Measurements from ENCODE around the gene WIPF1. TPM values are rescaled to one million over a fixed set of nuclear protein-coding genes. Genes with fewer than 3 reads are reported as not detected.

Gene WIPF1
- total and polyA plus RNA-seq, 2 donors (not counting 3 experiments of a cell fraction or from before 2014, with no cell fraction given), result 15.3 to 42.0 TPM

GRCh38 chr2:174610243-174610995 is 12.8 kb upstream of the WIPF1 start:
- H3K4me1 ChIP-seq (ENCODE audit: control insufficient read depth, extremely low read depth, insufficient read depth, low read length), result no peaks in the 10 kb centered on the region
- H3K9me3 ChIP-seq (replicated peaks; ENCODE audit: control insufficient read depth, insufficient read depth, low read length), result no peaks in the 10 kb centered on the region
- intact Hi-C loops (cut with micrococcal nuclease) (no loop called here), dilution Hi-C loops (cut with MboI; ENCODE audit: extremely low pct_ligation_motif_present, low sequenced_read_pairs) (no loop called here)
- BruUV-seq (replicated peaks), result no TSS peak
- H3K4me2 ChIP-seq (ENCODE audit: insufficient read depth, low read length), result no peak overlapping the region
- no peaks in the 10 kb centered on the region for H3K79me2 ChIP-seq (ENCODE audit: control insufficient read depth, insufficient read depth, low read length)
- H2AFZ ChIP-seq (ENCODE audit: low read depth, low read length), result no peak overlapping the region
- H3K27ac ChIP-seq (ENCODE audit: insufficient read depth, low read depth, low read length), result no peak overlapping the region
- H3K27me3 ChIP-seq (ENCODE audit: control insufficient read depth in 2 of 2, insufficient read depth in 2 of 2, low read length in 2 of 2), result no peaks in the 10 kb centered on the region
- ChIA-PET POLR2A (no interaction called here), CTCF (interaction anchor here (0.7 to 1.7 kb wide), 7 partner anchors 10 to 147 kb away, joined by 3 to 6 read pairs (median 3); no protein-coding TSS in a partner anchor)
- TF ChIP-seq, protein P1, sequence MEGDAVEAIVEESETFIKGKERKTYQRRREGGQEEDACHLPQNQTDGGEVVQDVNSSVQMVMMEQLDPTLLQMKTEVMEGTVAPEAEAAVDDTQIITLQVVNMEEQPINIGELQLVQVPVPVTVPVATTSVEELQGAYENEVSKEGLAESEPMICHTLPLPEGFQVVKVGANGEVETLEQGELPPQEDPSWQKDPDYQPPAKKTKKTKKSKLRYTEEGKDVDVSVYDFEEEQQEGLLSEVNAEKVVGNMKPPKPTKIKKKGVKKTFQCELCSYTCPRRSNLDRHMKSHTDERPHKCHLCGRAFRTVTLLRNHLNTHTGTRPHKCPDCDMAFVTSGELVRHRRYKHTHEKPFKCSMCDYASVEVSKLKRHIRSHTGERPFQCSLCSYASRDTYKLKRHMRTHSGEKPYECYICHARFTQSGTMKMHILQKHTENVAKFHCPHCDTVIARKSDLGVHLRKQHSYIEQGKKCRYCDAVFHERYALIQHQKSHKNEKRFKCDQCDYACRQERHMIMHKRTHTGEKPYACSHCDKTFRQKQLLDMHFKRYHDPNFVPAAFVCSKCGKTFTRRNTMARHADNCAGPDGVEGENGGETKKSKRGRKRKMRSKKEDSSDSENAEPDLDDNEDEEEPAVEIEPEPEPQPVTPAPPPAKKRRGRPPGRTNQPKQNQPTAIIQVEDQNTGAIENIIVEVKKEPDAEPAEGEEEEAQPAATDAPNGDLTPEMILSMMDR (IDR thresholded peaks at IDR 0.05; ENCODE audit: extremely low read depth in 1 of 2, insufficient read depth in 1 of 2, low read depth in 1 of 2, low read length in 2 of 2), result no peak
- no peak for TF ChIP-seq POLR2A (IDR thresholded peaks at IDR 0.05; ENCODE audit: low read depth, low read length)
- no peak for TF ChIP-seq POLR2AphosphoS5 (IDR thresholded peaks at IDR 0.05; ENCODE audit: insufficient read depth, low read depth, low read length)
- no peak overlapping the region for H3K4me3 ChIP-seq (replicated peaks in 1 of 3; ENCODE audit: insufficient read depth in 1 of 3, low read depth in 1 of 3, low read length in 3 of 3)
- no peaks in the 10 kb centered on the region for H4K20me1 ChIP-seq (replicated peaks; ENCODE audit: control insufficient read depth, extremely low read depth, insufficient read depth, low read length)
- H3K9ac ChIP-seq (replicated peaks; ENCODE audit: extremely low read depth, insufficient read depth, low read length), result no peak overlapping the region
- H3K9me1 ChIP-seq (replicated peaks; ENCODE audit: control insufficient read depth, extremely low read depth, insufficient read depth, low read length), result no peaks in the 10 kb centered on the region
- no peak for DNase-seq (ENCODE audit: low read depth, low spot score)
- no peak for FAIRE-seq
- no peaks in the 10 kb centered on the region for H3K36me3 ChIP-seq (ENCODE audit: control insufficient read depth in 2 of 2, extremely low read depth in 1 of 2, insufficient read depth in 2 of 2, low read length in 2 of 2)

DNA sequence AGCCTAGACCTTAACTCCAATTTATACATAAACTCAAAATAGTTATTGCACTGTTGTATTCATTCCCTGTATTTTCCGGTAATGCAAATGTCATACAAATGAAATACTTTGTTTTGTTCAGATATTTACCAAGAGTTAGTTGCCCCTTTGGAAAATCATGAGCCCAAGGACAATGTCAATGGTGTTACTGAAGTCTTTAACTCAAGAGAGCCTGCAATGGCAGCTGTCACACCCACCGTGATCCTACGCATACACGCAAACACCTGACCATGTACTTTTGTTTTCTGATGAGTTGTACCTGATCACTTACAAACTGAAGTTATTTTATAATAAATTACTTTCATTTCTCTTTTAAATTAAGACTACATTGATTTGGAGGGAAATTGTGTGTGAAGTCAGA is 11.7 kb upstream of the WIPF1 start:
- ChIA-PET POLR2A (no interaction called here), CTCF (interaction anchor here (1.6 to 1.7 kb wide), 3 partner anchors 31 to 146 kb away, joined by 5 to 6 read pairs (median 5); no protein-coding TSS in a partner anchor)
- dilution Hi-C loops (cut with MboI; ENCODE audit: extremely low pct_ligation_motif_present, low sequenced_read_pairs), result no loop called here
- H3K9me3 ChIP-seq (replicated peaks; ENCODE audit: control insufficient read depth, insufficient read depth, low read length), result no peaks in the 10 kb centered on the region
- H3K9ac ChIP-seq (replicated peaks; ENCODE audit: extremely low read depth, insufficient read depth, low read length), result no peak overlapping the region
- no peaks in the 10 kb centered on the region for H3K27me3 ChIP-seq (ENCODE audit: control insufficient read depth in 2 of 2, insufficient read depth in 2 of 2, low read length in 2 of 2)
- no peaks in the 10 kb centered on the region for H3K36me3 ChIP-seq (ENCODE audit: control insufficient read depth in 2 of 2, extremely low read depth in 1 of 2, insufficient read depth in 2 of 2, low read length in 2 of 2)
- no peak overlapping the region for H2AFZ ChIP-seq (ENCODE audit: low read depth, low read length)
- H3K4me1 ChIP-seq (ENCODE audit: control insufficient read depth, extremely low read depth, insufficient read depth, low read length), result no peaks in the 10 kb centered on the region
- H3K4me2 ChIP-seq (ENCODE audit: insufficient read depth, low read length), result no peak overlapping the region
- intact Hi-C loops (cut with micrococcal nuclease), result no loop called here
- no peak for DNase-seq (ENCODE audit: low read depth, low spot score)
- H3K9me1 ChIP-seq (replicated peaks; ENCODE audit: control insufficient read depth, extremely low read depth, insufficient read depth, low read length), result no peaks in the 10 kb centered on the region
- H3K27ac ChIP-seq (ENCODE audit: insufficient read depth, low read depth, low read length), result no peak overlapping the region
- no TSS peak for BruUV-seq (replicated peaks)
- no peaks in the 10 kb centered on the region for H4K20me1 ChIP-seq (replicated peaks; ENCODE audit: control insufficient read depth, extremely low read depth, insufficient read depth, low read length)
- FAIRE-seq, result no peak
- no peaks in the 10 kb centered on the region for H3K79me2 ChIP-seq (ENCODE audit: control insufficient read depth, insufficient read depth, low read length)
- no peak overlapping the region for H3K4me3 ChIP-seq (replicated peaks in 1 of 3; ENCODE audit: insufficient read depth in 1 of 3, low read depth in 1 of 3, low read length in 3 of 3)
- TF ChIP-seq FOS (IDR thresholded peaks at IDR 0.05; ENCODE audit: borderline replicate concordance, insufficient read depth, low read length) (no peak), JUN (IDR thresholded peaks at IDR 0.05; ENCODE audit: borderline replicate concordance, insufficient read depth, insufficient read length, low read depth) (no peak), POLR2AphosphoS5 (IDR thresholded peaks at IDR 0.05; ENCODE audit: insufficient read depth, low read depth, low read length) (no peak), GATA2 (IDR thresholded peaks at IDR 0.05; ENCODE audit: insufficient read depth, insufficient read length, low read depth, low read length) (no peak), MAX (IDR thresholded peaks at IDR 0.05; ENCODE audit: insufficient read depth, insufficient read length) (no peak), EZH2 (IDR thresholded peaks at IDR 0.05; ENCODE audit: borderline replicate concordance, low read depth, low read length, severe bottlenecking) (no peak), POLR2A (IDR thresholded peaks at IDR 0.05; ENCODE audit: low read depth, low read length) (no peak), MYC (IDR thresholded peaks at IDR 0.05; ENCODE audit: low read depth, low read length) (no peak)
- TF ChIP-seq, protein P1 (IDR thresholded peaks at IDR 0.05; ENCODE audit: extremely low read depth in 1 of 2, insufficient read depth in 1 of 2, low read depth in 1 of 2, low read length in 2 of 2), result no peak

Measured in endothelial cell of umbilical vein (primary cell).